Peyer's patch (tissue), 4 donors: ENCODE results near the gene FREM1. TPM values are rescaled to one million over a fixed set of nuclear protein-coding genes. Genes with fewer than 3 reads are reported as not detected.

Source experiments
- DNase-seq, 3 donors: peaks; one replicate each; pipeline ENCODE4 v3.0.0-alpha.2; 2017 to 2019
- H3K27ac ChIP-seq, 4 donors: fragments of 200-600 bp; sonication (generic); one replicate each; pipeline ENCODE4 v1.5.1; 2016 to 2019
- H3K27me3 ChIP-seq, 2 donors: fragments of 200-600 bp; sonication (generic); one replicate each; pipeline ENCODE4 v1.5.1; 2019
- H3K36me3 ChIP-seq, 3 donors: fragments of 200-600 bp; sonication (generic); one replicate each; pipeline ENCODE4 v1.5.1; 2016 to 2019
- H3K4me1 ChIP-seq, 4 donors: fragments of 200-600 bp; sonication (generic); one replicate each; pipeline ENCODE4 v1.5.1; 2016 to 2019
- H3K4me3 ChIP-seq, 4 donors: fragments of 200-600 bp; sonication (generic); 1 replicate in 3 of 4; 2 replicates in 1 of 4; pipeline ENCODE4 v1.5.1; 2016 to 2019; ENCODE audit warnings: mild to moderate bottlenecking in 1 of 4
- H3K9me3 ChIP-seq, 4 donors: fragments of 200-600 bp; sonication (generic); one replicate each; pipeline ENCODE4 v1.5.1; 2016 to 2019; ENCODE audit warnings: mild to moderate bottlenecking in 1 of 4
- CTCF ChIP-seq, 6 experiments: fragments of 450-650 bp in 4 of 6; fragments of 200-600 bp in 2 of 6; sonication (generic) in 1 of 6; IDR thresholded peaks; one replicate each; pipeline ENCODE4 v1.5.1; 2017 to 2019; ENCODE audit warnings: antibody characterized with exemption in 6 of 6, mild to moderate bottlenecking in 3 of 6, moderate library complexity in 1 of 6
- POLR2A ChIP-seq, 2 donors: fragments of 450-650 bp; IDR thresholded peaks; one replicate each; pipeline ENCODE4 v1.5.1; 2017; ENCODE audit warnings: antibody characterized with exemption in 2 of 2, mild to moderate bottlenecking in 2 of 2, moderate library complexity in 2 of 2
- total RNA-seq, 4 donors: library from RNA; depleted of rRNA; stranded (reverse); fragments of >200 nt; gene quantifications; one replicate each; pipeline ENCODE4 v1.1.0, GENCODE V29; 2016

FREM1 gene
- total RNA-seq, 4 donors from 2014 or later = 31.4 to 108 (median 54.0) TPM

DNA sequence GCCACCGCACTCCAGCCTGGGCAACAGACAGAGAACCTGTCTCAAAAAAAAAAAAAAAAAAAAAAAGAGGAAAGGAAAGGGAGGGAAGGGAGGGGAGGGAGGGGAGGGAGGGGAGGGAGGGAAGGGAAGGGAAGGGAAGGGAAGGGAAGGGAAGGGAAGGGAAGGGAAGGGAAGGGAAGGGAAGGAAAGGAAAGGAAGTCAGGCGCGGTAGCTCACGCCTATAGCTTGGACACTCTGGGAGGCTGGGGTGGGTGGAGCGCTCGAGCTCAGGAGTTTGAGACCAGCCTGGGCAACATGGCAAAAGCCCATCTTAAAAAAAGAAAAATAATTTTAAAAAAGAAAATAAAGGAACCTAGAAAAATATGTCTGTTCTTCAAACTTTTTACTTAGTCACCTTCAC is 131.7 kb downstream of the FREM1 start:
- Histone ChIP-seq H3K4me1 (no peaks in the 10 kb centered on the region), H3K27ac (no peak overlapping the region), H3K4me3 (no peak overlapping the region), H3K9me3 (no peaks in the 10 kb centered on the region), H3K27me3 (no peaks in the 10 kb centered on the region), H3K36me3 (no peaks in the 10 kb centered on the region)
- TF ChIP-seq POLR2A (IDR thresholded peaks at IDR 0.05) = no peak
- no peak for TF ChIP-seq CTCF (IDR thresholded peaks at IDR 0.05)
- DNase-seq = no peak

GRCh38 chr9:14775917-14776316 is 134.3 kb downstream of the FREM1 start:
- H3K27ac ChIP-seq = no peak overlapping the region
- H3K27me3 ChIP-seq = no peaks in the 10 kb centered on the region
- DNase-seq = no peak
- H3K4me1 ChIP-seq = no peaks in the 10 kb centered on the region
- TF ChIP-seq CTCF (IDR thresholded peaks at IDR 0.05) (no peak), POLR2A (IDR thresholded peaks at IDR 0.05) (no peak)
- H3K9me3 ChIP-seq = no peaks in the 10 kb centered on the region
- no peak overlapping the region for H3K4me3 ChIP-seq
- no peaks in the 10 kb centered on the region for H3K36me3 ChIP-seq

DNA sequence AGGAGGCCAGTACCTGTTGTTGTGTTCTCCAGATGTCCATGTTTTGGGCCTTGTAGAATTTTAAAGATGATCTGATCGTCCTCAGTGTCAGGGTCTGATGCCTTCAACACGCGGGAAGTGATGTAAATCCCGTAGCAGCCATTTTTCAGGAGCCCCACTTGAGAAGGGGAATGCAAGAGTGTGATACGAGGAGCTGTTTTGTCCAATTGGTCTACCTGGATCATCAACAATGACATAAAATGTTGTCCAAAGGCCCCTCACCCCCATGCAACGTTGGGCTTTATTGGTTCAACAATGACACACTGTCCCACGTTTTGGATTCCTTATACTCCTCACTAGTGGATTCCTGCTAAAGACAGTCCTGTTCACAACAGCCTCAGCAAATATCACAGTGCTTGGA is 139.6 kb downstream of the FREM1 start:
- no peak overlapping the region for H3K27ac ChIP-seq
- DNase-seq = no peak
- no peaks in the 10 kb centered on the region for H3K9me3 ChIP-seq
- H3K36me3 ChIP-seq = no peaks in the 10 kb centered on the region
- H3K4me1 ChIP-seq = no peaks in the 10 kb centered on the region
- H3K4me3 ChIP-seq = no peak overlapping the region
- TF ChIP-seq POLR2A (IDR thresholded peaks at IDR 0.05) = no peak
- no peak for TF ChIP-seq CTCF (IDR thresholded peaks at IDR 0.05)
- H3K27me3 ChIP-seq = no peaks in the 10 kb centered on the region

GRCh38 chr9:14769230-14769571 is 141.0 kb downstream of the FREM1 start:
- DNase-seq = no peak
- H3K36me3 ChIP-seq = no peaks in the 10 kb centered on the region
- no peak overlapping the region for H3K4me3 ChIP-seq
- H3K27ac ChIP-seq = no peak overlapping the region
- no peaks in the 10 kb centered on the region for H3K27me3 ChIP-seq
- no peak for TF ChIP-seq POLR2A (IDR thresholded peaks at IDR 0.05)
- TF ChIP-seq CTCF (IDR thresholded peaks at IDR 0.05) = no peak
- no peaks in the 10 kb centered on the region for H3K9me3 ChIP-seq
- H3K4me1 ChIP-seq = no peaks in the 10 kb centered on the region

GRCh38 chr9:14768405-14769229 is 141.6 kb downstream of the FREM1 start:
- no peaks in the 10 kb centered on the region for H3K27me3 ChIP-seq
- peak in 5 of 6 experiments; percentile 64 to 76 (median 71) for TF ChIP-seq CTCF (IDR thresholded peaks at IDR 0.05)
- TF ChIP-seq POLR2A (IDR thresholded peaks at IDR 0.05) = no peak
- no peak for DNase-seq
- H3K27ac ChIP-seq = no peak overlapping the region
- no peak overlapping the region for H3K4me3 ChIP-seq
- no peaks in the 10 kb centered on the region for H3K4me1 ChIP-seq
- no peaks in the 10 kb centered on the region for H3K9me3 ChIP-seq
- H3K36me3 ChIP-seq = no peaks in the 10 kb centered on the region
